Trophoblast cell (in vitro differentiated cells and primary cell): ENCODE measurements around the gene BMPER.

ENCODE experiments used
- DNase-seq, 2 donors: peaks; one replicate each; pipeline ENCODE4 v3.0.0-alpha.2; 2016
- H2AFZ ChIP-seq: 2 replicates; pipeline ENCODE4 v1.6.1; 2013; ENCODE audit warnings: low read length, moderate library complexity, mild to moderate bottlenecking; ENCODE audit not compliant: insufficient read depth, poor library complexity
- H2AK5ac ChIP-seq: 2 replicates; pipeline ENCODE4 v1.6.1; 2013; ENCODE audit warnings: mild to moderate bottlenecking, low read length
- H2BK120ac ChIP-seq: 2 replicates; pipeline ENCODE4 v1.6.1; 2013; ENCODE audit warnings: low read length, mild to moderate bottlenecking, moderate library complexity; ENCODE audit not compliant: insufficient read depth, poor library complexity
- H2BK12ac ChIP-seq: 2 replicates; pipeline ENCODE4 v1.6.1; 2013; ENCODE audit warnings: mild to moderate bottlenecking, low read length, moderate library complexity
- H2BK5ac ChIP-seq: 2 replicates; pipeline ENCODE4 v1.6.1; 2013; ENCODE audit warnings: low read length, low read depth, moderate library complexity, mild to moderate bottlenecking; ENCODE audit not compliant: poor library complexity
- H3K14ac ChIP-seq: 2 replicates; pipeline ENCODE4 v1.6.1; 2013; ENCODE audit warnings: mild to moderate bottlenecking, low read length
- H3K18ac ChIP-seq: 2 replicates; pipeline ENCODE4 v1.6.1; 2013; ENCODE audit warnings: mild to moderate bottlenecking, low read length
- H3K23ac ChIP-seq: 2 replicates; pipeline ENCODE4 v1.6.1; 2013; ENCODE audit warnings: low read length
- H3K27ac ChIP-seq: 2 replicates; pipeline ENCODE4 v1.5.1; 2013; ENCODE audit warnings: low read depth, mild to moderate bottlenecking, inconsistent platforms, low read length, moderate library complexity
- H3K27me3 ChIP-seq: 2 replicates; pipeline ENCODE4 v1.6.1; 2013; ENCODE audit warnings: inconsistent platforms, mild to moderate bottlenecking, low read length, moderate library complexity; ENCODE audit not compliant: insufficient read depth
- H3K36me3 ChIP-seq, 2 experiments: 1 replicate in 1 of 2; 2 replicates in 1 of 2; pipeline ENCODE4 v1.6.1; 2013; ENCODE audit warnings: low read length in 2 of 2, mild to moderate bottlenecking in 2 of 2, moderate library complexity in 1 of 2; ENCODE audit not compliant: insufficient read depth in 2 of 2, control insufficient read depth in 1 of 2
- H3K4ac ChIP-seq: 2 replicates; pipeline ENCODE4 v1.6.1; 2013; ENCODE audit warnings: low read depth, mild to moderate bottlenecking, low read length, moderate library complexity
- H3K4me1 ChIP-seq, 2 experiments: 1 replicate in 1 of 2; 2 replicates in 1 of 2; pipeline ENCODE4 v1.6.1; 2013; ENCODE audit warnings: low read length in 2 of 2, mild to moderate bottlenecking in 2 of 2, moderate library complexity in 1 of 2; ENCODE audit not compliant: insufficient read depth in 2 of 2, control insufficient read depth in 1 of 2
- H3K4me2 ChIP-seq: 2 replicates; pipeline ENCODE4 v1.6.1; 2013; ENCODE audit warnings: inconsistent platforms, mild to moderate bottlenecking, low read length, moderate library complexity
- H3K4me3 ChIP-seq: 2 replicates; pipeline ENCODE4 v1.5.1; 2013; ENCODE audit warnings: mild to moderate bottlenecking, low read depth, low read length, inconsistent platforms
- H3K79me1 ChIP-seq: one replicate; pipeline ENCODE4 v1.6.1; 2013; ENCODE audit warnings: low read length
- H3K79me2 ChIP-seq: 2 replicates; pipeline ENCODE4 v1.6.1; 2013; ENCODE audit warnings: low read length, mild to moderate bottlenecking; ENCODE audit not compliant: control insufficient read depth, insufficient read depth, poor library complexity
- H3K9ac ChIP-seq: 2 replicates; pipeline ENCODE4 v1.6.1; 2013; ENCODE audit warnings: mild to moderate bottlenecking, low read length
- H3K9me3 ChIP-seq: 2 replicates; pipeline ENCODE4 v1.6.1; 2013; ENCODE audit warnings: low read depth, mild to moderate bottlenecking, control low read depth, inconsistent platforms, low read length; ENCODE audit not compliant: insufficient read depth
- H4K12ac ChIP-seq: 2 replicates; pipeline ENCODE4 v1.6.1; 2013; ENCODE audit warnings: low read depth, mild to moderate bottlenecking, low read length, moderate library complexity
- H4K8ac ChIP-seq: 2 replicates; pipeline ENCODE4 v1.6.1; 2013; ENCODE audit warnings: low read depth, mild to moderate bottlenecking, low read length, moderate library complexity
- H4K91ac ChIP-seq: one replicate; pipeline ENCODE4 v1.6.1; 2013; ENCODE audit warnings: low read depth, mild to moderate bottlenecking, low read length, moderate library complexity
- WGBS: extraction: QIAGEN DNeasy Blood & Tissue Kit; methylation state at CpG from one replicate; pipeline ENCODE4 v1.1.7; 2013; ENCODE audit warnings: missing lambda C conversion rate; ENCODE audit not compliant: insufficient read length, insufficient coverage; ENCODE audit errors: extremely low coverage; 5-methylcytosine and 5-hydroxymethylcytosine counted together

BMPER gene

GRCh38 chr7:33968591-33968990, 63.3 kb downstream of the BMPER start:
- DNase-seq, result no peak
- Histone ChIP-seq H4K8ac (no peak overlapping the region), H3K79me1 (no peaks in the 10 kb centered on the region), H2BK12ac (no peak overlapping the region), H4K12ac (no peak overlapping the region), H2BK120ac (no peak overlapping the region), H3K23ac (no peak overlapping the region), H3K14ac (no peak overlapping the region), H3K9me3 (no peaks in the 10 kb centered on the region), H3K4me2 (no peak overlapping the region), H3K4me3 (no peak overlapping the region), H3K36me3 (no peaks in the 10 kb centered on the region), H3K4me1 (peaks cover 5% of the 10 kb centered on the region in 2 experiments), H3K18ac (no peak overlapping the region), H3K27ac (no peak overlapping the region), H4K91ac (no peak overlapping the region), H2AFZ (no peak overlapping the region), H2BK5ac (no peak overlapping the region), H3K79me2 (no peaks in the 10 kb centered on the region), H2AK5ac (no peak overlapping the region), H3K4ac (no peak overlapping the region), H3K27me3 (no peaks in the 10 kb centered on the region), H3K9ac (no peak overlapping the region)
- WGBS, result no CpG with 5 or more reads among the region's 1 CpG

- no peak overlapping the region for H2BK120ac ChIP-seq
- H4K91ac ChIP-seq, result no peak overlapping the region
- no peak overlapping the region for H3K9ac ChIP-seq
- DNase-seq, result no peak
- no peaks in the 10 kb centered on the region for H3K36me3 ChIP-seq
- H3K4me2 ChIP-seq, result no peak overlapping the region
- H3K9me3 ChIP-seq, result no peaks in the 10 kb centered on the region
- H2AFZ ChIP-seq, result no peak overlapping the region
- no peak overlapping the region for H4K8ac ChIP-seq
- no peak overlapping the region for H3K4me3 ChIP-seq
- H2BK5ac ChIP-seq, result no peak overlapping the region
- H4K12ac ChIP-seq, result no peak overlapping the region
- H3K18ac ChIP-seq, result no peak overlapping the region
- peaks cover 9 to 12% of the 10 kb centered on the region in 2 experiments for H3K4me1 ChIP-seq
- H2BK12ac ChIP-seq, result no peak overlapping the region
- H3K23ac ChIP-seq, result no peak overlapping the region
- no CpG with 5 or more reads among the region's 5 CpGs for WGBS
- no peak overlapping the region for H3K14ac ChIP-seq
- no peaks in the 10 kb centered on the region for H3K79me2 ChIP-seq
- H3K79me1 ChIP-seq, result no peaks in the 10 kb centered on the region
- no peak overlapping the region for H2AK5ac ChIP-seq
- no peaks in the 10 kb centered on the region for H3K27me3 ChIP-seq
- H3K4ac ChIP-seq, result no peak overlapping the region
- H3K27ac ChIP-seq, result no peak overlapping the region
Observed at GRCh38 chr7:33970536-33970935, 65.2 kb downstream of the BMPER start.

- H2BK12ac ChIP-seq, result no peak overlapping the region
- no peak overlapping the region for H2BK120ac ChIP-seq
- no peak overlapping the region for H2BK5ac ChIP-seq
- H3K79me1 ChIP-seq, result no peaks in the 10 kb centered on the region
- no peak overlapping the region for H3K23ac ChIP-seq
- WGBS, result no CpG with 5 or more reads among the region's 3 CpGs
- DNase-seq, result no peak
- H3K27ac ChIP-seq, result no peak overlapping the region
- no peak overlapping the region for H4K91ac ChIP-seq
- H3K14ac ChIP-seq, result no peak overlapping the region
- H3K4ac ChIP-seq, result no peak overlapping the region
- H3K4me2 ChIP-seq, result no peak overlapping the region
- no peaks in the 10 kb centered on the region for H3K27me3 ChIP-seq
- H4K8ac ChIP-seq, result no peak overlapping the region
- no peak overlapping the region for H3K4me3 ChIP-seq
- H2AK5ac ChIP-seq, result no peak overlapping the region
- H3K18ac ChIP-seq, result no peak overlapping the region
- H3K79me2 ChIP-seq, result no peaks in the 10 kb centered on the region
- peaks cover 9 to 12% of the 10 kb centered on the region in 2 experiments for H3K4me1 ChIP-seq
- no peak overlapping the region for H2AFZ ChIP-seq
- no peak overlapping the region for H3K9ac ChIP-seq
- H3K9me3 ChIP-seq, result no peaks in the 10 kb centered on the region
- H3K36me3 ChIP-seq, result no peaks in the 10 kb centered on the region
- H4K12ac ChIP-seq, result no peak overlapping the region
Observed at GRCh38 chr7:33971106-33971505, 65.8 kb downstream of the BMPER start.

DNA sequence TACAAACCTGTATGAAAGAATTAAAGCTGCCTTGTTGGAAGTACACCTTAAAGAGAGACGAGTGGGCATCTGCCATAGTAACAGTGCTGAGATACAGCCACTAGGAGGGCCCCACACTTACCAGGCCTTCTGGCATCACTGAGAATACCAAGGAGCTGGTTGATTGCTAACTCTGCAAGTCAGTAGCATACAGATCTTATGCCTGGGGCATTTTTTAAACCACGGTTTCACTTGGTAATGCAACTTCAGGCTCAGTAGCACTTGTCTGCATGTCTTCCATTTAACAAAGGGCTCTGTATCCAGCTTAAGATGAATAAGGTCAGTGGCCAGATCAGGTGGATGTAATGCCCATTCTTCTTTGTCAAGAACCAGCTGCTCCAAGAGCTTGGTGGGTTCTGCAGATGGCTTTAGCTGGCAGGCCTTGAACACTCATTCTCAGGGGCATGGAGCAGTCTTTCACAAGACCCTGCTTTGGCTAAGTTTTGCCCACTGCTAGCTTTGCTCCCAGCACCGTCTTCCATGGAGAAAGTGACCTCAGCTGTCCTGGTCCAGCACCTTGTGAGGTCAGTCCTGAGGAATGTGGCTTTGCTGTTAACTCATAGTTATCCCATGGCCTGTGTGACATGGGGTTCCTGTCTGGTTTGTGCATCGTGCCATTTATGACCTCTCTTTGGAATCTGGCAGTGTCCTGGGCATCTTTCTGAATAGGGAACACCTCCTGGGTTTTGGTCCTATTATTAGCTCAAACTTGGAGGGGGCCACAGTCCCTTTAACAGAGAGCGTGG, 68.1 kb downstream of the BMPER start:
- Histone ChIP-seq H3K4me2 (no peak overlapping the region), H3K4ac (no peak overlapping the region), H2BK12ac (no peak overlapping the region), H3K14ac (no peak overlapping the region), H2AFZ (no peak overlapping the region), H3K4me3 (no peak overlapping the region), H3K9ac (no peak overlapping the region), H3K79me2 (no peaks in the 10 kb centered on the region), H2AK5ac (no peak overlapping the region), H3K27me3 (no peaks in the 10 kb centered on the region), H2BK120ac (no peak overlapping the region), H3K18ac (no peak overlapping the region), H4K91ac (peak overlapping the region; percentile 64), H3K27ac (no peak overlapping the region), H3K4me1 (peaks cover 9 to 12% of the 10 kb centered on the region in 2 experiments), H3K36me3 (no peaks in the 10 kb centered on the region), H4K8ac (no peak overlapping the region), H4K12ac (no peak overlapping the region), H3K79me1 (no peaks in the 10 kb centered on the region), H3K9me3 (no peaks in the 10 kb centered on the region), H2BK5ac (no peak overlapping the region), H3K23ac (no peak overlapping the region)
- peak in 1 of 2 donors; percentile 23 for DNase-seq
- no CpG with 5 or more reads among the region's 5 CpGs for WGBS
